ENCODE data around the gene EGFLAM.

Gene EGFLAM

GRCh38 chr5:38467353-38468040, 209.1 kb downstream of the EGFLAM start:
- no peak for DNase-seq (ENCODE audit: low read depth in 2 of 2, low spot score in 1 of 2)

- DNase-seq (ENCODE audit: low read depth in 2 of 2, low spot score in 1 of 2) = no peak
Observed at GRCh38 chr5:38468202-38468673, 209.9 kb downstream of the EGFLAM start.

- DNase-seq (ENCODE audit: low read depth in 2 of 2, low spot score in 1 of 2) = no peak
Observed at GRCh38 chr5:38468978-38469706, 210.8 kb downstream of the EGFLAM start.

GRCh38 chr5:38469707-38470267, 211.4 kb downstream of the EGFLAM start:
- no peak for DNase-seq (ENCODE audit: low read depth in 2 of 2, low spot score in 1 of 2)

GRCh38 chr5:38471709-38472108, 213.3 kb downstream of the EGFLAM start:
- no peak for DNase-seq (ENCODE audit: low read depth in 2 of 2, low spot score in 1 of 2)

- DNase-seq (ENCODE audit: low read depth in 2 of 2, low spot score in 1 of 2) = no peak
Observed at GRCh38 chr5:38472541-38472940, 214.2 kb downstream of the EGFLAM start.

- DNase-seq (ENCODE audit: low read depth in 2 of 2, low spot score in 1 of 2) = no peak
Observed at GRCh38 chr5:38473008-38473407, 214.6 kb downstream of the EGFLAM start.

GRCh38 chr5:38478166-38478565, 219.8 kb downstream of the EGFLAM start:
- DNase-seq (ENCODE audit: low read depth in 2 of 2, low spot score in 1 of 2) = no peak

- DNase-seq (ENCODE audit: low read depth in 2 of 2, low spot score in 1 of 2) = no peak
Observed at GRCh38 chr5:38478878-38479277, 220.5 kb downstream of the EGFLAM start.

GRCh38 chr5:38479315-38479904, 221.1 kb downstream of the EGFLAM start:
- no peak for DNase-seq (ENCODE audit: low read depth in 2 of 2, low spot score in 1 of 2)

GRCh38 chr5:38483805-38484398, 225.5 kb downstream of the EGFLAM start:
- no peak for DNase-seq (ENCODE audit: low read depth in 2 of 2, low spot score in 1 of 2)

GRCh38 chr5:38494175-38494574, 235.8 kb downstream of the EGFLAM start:
- no peak for DNase-seq (ENCODE audit: low read depth in 2 of 2, low spot score in 1 of 2)

- DNase-seq (ENCODE audit: low read depth in 2 of 2, low spot score in 1 of 2) = no peak
Observed at GRCh38 chr5:38494763-38495162, 236.4 kb downstream of the EGFLAM start.

- no peak for DNase-seq (ENCODE audit: low read depth in 2 of 2, low spot score in 1 of 2)
Observed at GRCh38 chr5:38497946-38498345, 239.6 kb downstream of the EGFLAM start.

GRCh38 chr5:38500573-38501260, 242.4 kb downstream of the EGFLAM start:
- DNase-seq (ENCODE audit: low read depth in 2 of 2, low spot score in 1 of 2) = no peak

- no peak for DNase-seq (ENCODE audit: low read depth in 2 of 2, low spot score in 1 of 2)
Observed at GRCh38 chr5:38506302-38506701, 247.9 kb downstream of the EGFLAM start.

GRCh38 chr5:38509185-38509584, 250.8 kb downstream of the EGFLAM start:
- no peak for DNase-seq (ENCODE audit: low read depth in 2 of 2, low spot score in 1 of 2)

All from stimulated activated CD8-positive, alpha-beta memory T cell treated with anti-CD3 and anti-CD28 coated beads, Interleukin-4, amount 100 ng/mL, for 4 hours (primary cell).